ENCODE results near the gene CERKL.

The CERKL gene

DNA sequence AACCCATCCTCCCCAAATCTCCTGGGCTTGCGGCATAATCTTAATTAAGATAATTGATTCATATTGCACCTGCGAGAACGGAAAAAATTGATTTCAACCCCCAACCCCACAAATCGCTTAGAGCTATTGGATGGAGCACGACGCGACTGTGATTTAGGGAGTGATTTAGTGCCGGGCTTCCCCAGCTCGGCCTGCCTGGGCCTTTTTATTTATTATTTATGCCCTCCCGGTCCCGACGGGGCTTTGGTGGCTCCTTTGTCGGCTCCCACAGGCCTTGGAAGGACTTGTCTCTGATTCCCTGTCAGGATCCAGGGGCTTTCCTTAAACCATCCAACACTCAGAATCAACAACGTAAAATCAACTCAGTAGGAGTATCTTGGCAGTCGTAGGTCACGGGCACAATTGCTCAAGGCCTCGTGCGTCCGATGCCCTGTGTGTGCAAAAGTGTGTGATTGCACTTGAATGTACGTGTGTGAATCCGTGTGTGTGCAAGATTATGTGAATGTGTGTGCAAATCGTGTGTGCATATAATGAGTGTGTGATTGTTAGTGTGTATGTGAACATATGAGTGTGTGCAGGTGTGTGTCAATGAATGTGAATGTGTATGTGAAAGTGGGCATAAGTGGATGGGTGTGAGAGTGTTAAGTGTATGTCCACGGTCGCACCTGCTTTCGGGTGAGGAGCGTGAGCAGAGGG lies 27.7 kb upstream of the CERKL start:
- Histone ChIP-seq H3K4me2 (no peak overlapping the region), H3K4me3 (IDR thresholded peaks at IDR 0.05; ENCODE audit: insufficient read depth, low read depth, low read length) (no peak overlapping the region), H3K79me2 (ENCODE audit: insufficient read depth, low read depth) (no peaks in the 10 kb centered on the region), H2AFZ (ENCODE audit: low read depth) (no peak overlapping the region), H3K27ac (no peak overlapping the region), H3K4me1 (ENCODE audit: low read depth, poor library complexity, severe bottlenecking) (no peaks in the 10 kb centered on the region), H3K9ac (no peak overlapping the region), H4K20me1 (ENCODE audit: insufficient read depth) (no peaks in the 10 kb centered on the region), H3K27me3 (ENCODE audit: insufficient read depth, low read depth) (no peaks in the 10 kb centered on the region), H3K36me3 (ENCODE audit: insufficient read depth) (no peaks in the 10 kb centered on the region)
- TF ChIP-seq, protein P1, sequence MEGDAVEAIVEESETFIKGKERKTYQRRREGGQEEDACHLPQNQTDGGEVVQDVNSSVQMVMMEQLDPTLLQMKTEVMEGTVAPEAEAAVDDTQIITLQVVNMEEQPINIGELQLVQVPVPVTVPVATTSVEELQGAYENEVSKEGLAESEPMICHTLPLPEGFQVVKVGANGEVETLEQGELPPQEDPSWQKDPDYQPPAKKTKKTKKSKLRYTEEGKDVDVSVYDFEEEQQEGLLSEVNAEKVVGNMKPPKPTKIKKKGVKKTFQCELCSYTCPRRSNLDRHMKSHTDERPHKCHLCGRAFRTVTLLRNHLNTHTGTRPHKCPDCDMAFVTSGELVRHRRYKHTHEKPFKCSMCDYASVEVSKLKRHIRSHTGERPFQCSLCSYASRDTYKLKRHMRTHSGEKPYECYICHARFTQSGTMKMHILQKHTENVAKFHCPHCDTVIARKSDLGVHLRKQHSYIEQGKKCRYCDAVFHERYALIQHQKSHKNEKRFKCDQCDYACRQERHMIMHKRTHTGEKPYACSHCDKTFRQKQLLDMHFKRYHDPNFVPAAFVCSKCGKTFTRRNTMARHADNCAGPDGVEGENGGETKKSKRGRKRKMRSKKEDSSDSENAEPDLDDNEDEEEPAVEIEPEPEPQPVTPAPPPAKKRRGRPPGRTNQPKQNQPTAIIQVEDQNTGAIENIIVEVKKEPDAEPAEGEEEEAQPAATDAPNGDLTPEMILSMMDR (conservative IDR thresholded peaks at IDR 0.05; ENCODE audit: low read depth, low read length): no peak

DNA sequence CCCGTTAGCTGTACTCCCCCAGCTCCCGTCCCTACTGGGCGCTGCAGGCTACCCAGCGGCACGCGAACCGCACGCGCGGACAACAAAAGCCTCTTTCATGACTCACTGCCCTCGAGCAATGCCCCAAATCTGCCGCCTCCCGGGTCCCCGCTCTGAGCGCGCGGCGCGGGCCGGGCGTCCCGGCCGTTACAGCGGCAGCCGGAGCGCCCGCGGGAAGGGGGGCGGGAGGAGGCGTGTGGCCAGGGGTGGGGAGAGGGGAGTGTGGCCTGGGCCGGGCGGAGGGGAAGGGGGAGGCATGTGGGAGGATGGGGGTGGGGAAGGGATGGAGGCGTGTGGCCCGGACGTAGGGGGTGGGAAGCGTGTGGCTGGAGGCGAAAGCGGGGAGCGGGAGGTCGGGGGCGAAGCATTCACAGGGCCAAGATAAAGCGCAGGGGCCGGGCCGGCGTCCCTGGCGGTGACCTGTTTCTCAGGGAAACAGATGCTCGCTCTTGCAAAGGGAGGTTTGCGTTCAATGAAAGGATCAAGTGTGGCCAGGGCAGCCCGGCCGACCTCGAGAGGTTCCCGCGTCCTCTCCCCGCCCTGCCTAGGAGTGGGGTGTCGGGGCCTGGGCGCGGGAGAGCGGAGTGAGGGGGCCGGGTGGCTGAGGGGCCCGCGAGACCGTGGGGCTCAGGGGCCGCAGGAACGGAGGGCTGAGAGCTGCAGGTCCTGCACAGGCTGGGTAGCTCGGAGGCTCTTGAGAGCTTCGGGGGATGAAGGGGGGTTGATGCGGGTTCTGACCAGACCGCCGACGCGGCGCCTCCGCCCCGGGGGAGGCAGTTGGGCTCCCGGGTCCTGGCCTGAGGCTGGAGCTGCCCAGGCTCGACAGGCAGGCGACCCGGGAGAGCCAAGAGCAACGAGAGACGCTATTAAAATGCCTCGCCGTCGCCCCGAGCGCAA lies 26.9 kb upstream of the CERKL start:
- Histone ChIP-seq H3K4me2 (no peak overlapping the region), H3K4me3 (IDR thresholded peaks at IDR 0.05; ENCODE audit: insufficient read depth, low read depth, low read length) (no peak overlapping the region), H3K9ac (no peak overlapping the region), H3K79me2 (ENCODE audit: insufficient read depth, low read depth) (no peaks in the 10 kb centered on the region), H3K4me1 (ENCODE audit: low read depth, poor library complexity, severe bottlenecking) (no peaks in the 10 kb centered on the region), H4K20me1 (ENCODE audit: insufficient read depth) (no peaks in the 10 kb centered on the region), H3K27ac (no peak overlapping the region), H3K36me3 (ENCODE audit: insufficient read depth) (no peaks in the 10 kb centered on the region), H2AFZ (ENCODE audit: low read depth) (no peak overlapping the region), H3K27me3 (ENCODE audit: insufficient read depth, low read depth) (no peaks in the 10 kb centered on the region)
- TF ChIP-seq, protein P1 (conservative IDR thresholded peaks at IDR 0.05; ENCODE audit: low read depth, low read length): no peak

DNA sequence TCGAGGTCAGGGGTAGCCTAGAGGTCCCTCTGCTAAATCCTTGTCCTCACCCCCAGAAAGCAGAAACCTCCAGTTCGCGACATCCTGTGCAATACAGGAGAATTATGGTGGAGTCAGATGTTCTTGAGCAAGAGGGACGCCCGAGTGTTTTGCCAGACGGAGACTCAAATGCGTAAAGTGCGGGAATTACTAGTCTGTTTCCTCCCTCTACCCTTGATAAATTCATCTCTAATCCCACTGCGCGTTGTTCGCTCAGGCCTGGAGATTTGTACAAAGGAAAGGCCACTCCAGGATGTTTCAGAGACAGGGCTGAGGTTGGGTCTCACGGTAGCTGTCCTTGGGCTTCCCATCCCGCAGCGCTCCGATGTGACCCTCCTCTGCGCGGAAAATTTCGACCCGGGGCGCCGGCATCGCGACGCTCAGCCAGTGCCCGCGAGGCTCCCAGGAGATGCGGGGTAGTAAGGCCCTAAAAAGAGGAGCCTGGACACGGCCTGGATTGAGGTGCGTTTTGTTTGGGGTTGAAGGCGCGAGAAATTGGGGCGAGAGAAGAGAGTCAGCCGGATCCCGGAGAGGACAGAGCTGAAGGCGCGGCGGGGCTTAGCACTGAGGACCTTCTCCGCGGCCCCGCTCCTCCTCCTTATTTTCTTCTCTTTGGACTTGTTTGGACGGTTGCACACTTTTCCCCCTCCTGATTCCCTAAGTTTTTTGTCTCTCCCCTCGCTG lies 26.1 kb upstream of the CERKL start:
- H3K4me3 ChIP-seq (IDR thresholded peaks at IDR 0.05; ENCODE audit: insufficient read depth, low read depth, low read length): no peak overlapping the region
- H3K79me2 ChIP-seq (ENCODE audit: insufficient read depth, low read depth): no peaks in the 10 kb centered on the region
- no peaks in the 10 kb centered on the region for H3K36me3 ChIP-seq (ENCODE audit: insufficient read depth)
- H2AFZ ChIP-seq (ENCODE audit: low read depth): no peak overlapping the region
- no peaks in the 10 kb centered on the region for H3K4me1 ChIP-seq (ENCODE audit: low read depth, poor library complexity, severe bottlenecking)
- H4K20me1 ChIP-seq (ENCODE audit: insufficient read depth): no peaks in the 10 kb centered on the region
- TF ChIP-seq, protein P1 (conservative IDR thresholded peaks at IDR 0.05; ENCODE audit: low read depth, low read length): no peak
- H3K9ac ChIP-seq: no peak overlapping the region
- H3K4me2 ChIP-seq: no peak overlapping the region
- H3K27ac ChIP-seq: no peak overlapping the region
- H3K27me3 ChIP-seq (ENCODE audit: insufficient read depth, low read depth): no peaks in the 10 kb centered on the region

DNA sequence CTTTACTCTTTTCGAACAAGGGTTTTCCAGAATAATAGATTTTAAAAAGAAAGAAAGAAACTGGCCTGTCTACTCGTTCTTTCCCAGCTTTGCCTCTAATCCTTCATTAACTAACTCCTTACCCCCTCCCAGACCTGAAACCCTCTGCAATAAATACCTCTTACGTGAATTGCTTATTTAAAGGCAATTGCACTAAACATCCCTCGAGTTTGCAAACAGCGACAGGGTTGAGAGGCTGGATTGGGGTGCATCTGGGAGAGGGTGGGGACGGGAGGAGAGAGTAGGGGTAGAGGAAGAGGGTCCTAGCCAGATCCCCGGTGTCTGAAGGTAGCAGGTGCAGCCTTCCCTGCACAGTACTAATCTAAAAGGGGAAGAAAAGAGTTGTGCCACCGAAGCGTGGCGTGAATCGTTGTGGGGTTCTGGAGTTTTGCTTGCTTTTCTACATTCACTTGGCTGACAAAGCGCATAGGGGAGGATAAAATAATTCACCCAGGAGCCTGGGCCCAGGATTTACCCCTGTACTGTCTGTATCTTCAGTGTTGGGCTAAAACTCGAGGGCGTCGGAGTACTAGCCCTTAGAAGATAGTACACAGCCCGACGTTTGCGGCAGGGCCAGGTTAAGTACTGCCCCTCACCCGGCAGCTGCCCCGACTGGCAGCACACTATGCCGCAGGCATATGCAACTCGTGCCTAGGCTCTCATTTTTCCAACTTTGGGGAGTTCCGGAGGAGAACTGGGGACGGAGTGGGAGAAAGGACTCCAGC lies 25.3 kb upstream of the CERKL start:
- TF ChIP-seq, protein P1 (conservative IDR thresholded peaks at IDR 0.05; ENCODE audit: low read depth, low read length): no peak
- H3K9ac ChIP-seq: no peak overlapping the region
- H3K4me2 ChIP-seq: no peak overlapping the region
- no peaks in the 10 kb centered on the region for H3K36me3 ChIP-seq (ENCODE audit: insufficient read depth)
- no peaks in the 10 kb centered on the region for H4K20me1 ChIP-seq (ENCODE audit: insufficient read depth)
- H3K79me2 ChIP-seq (ENCODE audit: insufficient read depth, low read depth): no peaks in the 10 kb centered on the region
- H2AFZ ChIP-seq (ENCODE audit: low read depth): no peak overlapping the region
- H3K27me3 ChIP-seq (ENCODE audit: insufficient read depth, low read depth): no peaks in the 10 kb centered on the region
- no peaks in the 10 kb centered on the region for H3K4me1 ChIP-seq (ENCODE audit: low read depth, poor library complexity, severe bottlenecking)
- no peak overlapping the region for H3K27ac ChIP-seq
- no peak overlapping the region for H3K4me3 ChIP-seq (IDR thresholded peaks at IDR 0.05; ENCODE audit: insufficient read depth, low read depth, low read length)

Data from KMS-11 (cell line).